Erythroblast (primary cell): ENCODE results near the gene MGAT5.

Experiments used
- GATA1 ChIP-seq: IDR thresholded peaks from 2 replicates; pipeline ENCODE4 v1.6.1; 2011; ENCODE audit warnings: low read depth, mild to moderate bottlenecking, control low read depth, low read length, moderate library complexity
- POLR2A ChIP-seq: IDR thresholded peaks from 2 replicates; pipeline ENCODE4 v1.6.1; 2011; ENCODE audit warnings: mild to moderate bottlenecking, low read length

- TF ChIP-seq POLR2A (no peak), GATA1 (no peak)
These were observed 15.5 kb upstream of the MGAT5 start for GRCh38 chr2:134238371-134238770.
